SK-N-SH treated with all-trans-retinoic acid at 6 μM for 48 hours (cell line): ENCODE data around the gene WBP2.

Source experiments
- ATAC-seq: fragments of 200-7000 bp; cut with Tn5 transposase; 3 replicates; pipeline ENCODE4 v1.9.1; 2020; ENCODE audit warnings: mild to moderate bottlenecking, moderate library complexity
- ARNTL ChIP-seq: fragments of 450-650 bp; formaldehyde crosslinking; IDR thresholded peaks from 2 replicates; pipeline ENCODE4 v1.5.0; 2020; ENCODE audit warnings: low read depth, mild to moderate bottlenecking, moderate library complexity, borderline replicate concordance
- CSDC2 ChIP-seq: fragments of 250-450 bp; sonication (Bioruptor Pico); IDR thresholded peaks from 2 replicates; pipeline ENCODE4 v1.5.0; 2020; ENCODE audit warnings: mild to moderate bottlenecking, moderate library complexity
- ESRRG ChIP-seq: fragments of 250-450 bp; sonication (Bioruptor Pico); IDR thresholded peaks from 2 replicates; pipeline ENCODE4 v1.6.1; 2021; ENCODE audit warnings: mild to moderate bottlenecking
- GLIS3 ChIP-seq: fragments of 250-450 bp; sonication (Bioruptor Pico); IDR thresholded peaks from 2 replicates; pipeline ENCODE4 v1.5.0; 2020; ENCODE audit warnings: mild to moderate bottlenecking, moderate library complexity
- OSR1 ChIP-seq: fragments of 250-450 bp; sonication (Bioruptor Pico); IDR thresholded peaks from 2 replicates; pipeline ENCODE4 v1.8.0; 2022; ENCODE audit warnings: moderate library complexity, mild to moderate bottlenecking, inconsistent platforms
- PPARA ChIP-seq: fragments of 250-450 bp; sonication (Bioruptor Pico); IDR thresholded peaks from 2 replicates; pipeline ENCODE4 v1.5.0; 2020; ENCODE audit warnings: mild to moderate bottlenecking, borderline replicate concordance
- SNAI2 ChIP-seq: fragments of 250-450 bp; sonication (Bioruptor Pico); IDR thresholded peaks from 2 replicates; pipeline ENCODE4 v1.5.0; 2020; ENCODE audit warnings: mild to moderate bottlenecking, moderate library complexity
- TCF4 ChIP-seq: fragments of 250-450 bp; sonication (Bioruptor Pico); IDR thresholded peaks from 2 replicates; pipeline ENCODE4 v1.8.0; 2021; ENCODE audit warnings: mild to moderate bottlenecking, moderate library complexity, borderline replicate concordance
- TOX ChIP-seq: fragments of 250-450 bp; sonication (Bioruptor Pico); IDR thresholded peaks from 2 replicates; pipeline ENCODE4 v1.8.0; 2021; ENCODE audit warnings: mild to moderate bottlenecking, moderate library complexity, borderline replicate concordance
- ZC3H10 ChIP-seq: fragments of 250-450 bp; sonication (Bioruptor Pico); IDR thresholded peaks from 2 replicates; pipeline ENCODE4 v1.5.1; 2021; ENCODE audit warnings: mild to moderate bottlenecking, moderate library complexity
- ZNF565 ChIP-seq: fragments of 450-650 bp; formaldehyde crosslinking; conservative IDR thresholded peaks from 2 replicates; pipeline ENCODE4 v1.5.0; 2020; ENCODE audit warnings: low read depth, mild to moderate bottlenecking, moderate library complexity
- ZNF70 ChIP-seq: fragments of 450-650 bp; formaldehyde crosslinking; IDR thresholded peaks from 2 replicates; pipeline ENCODE4 v1.5.0; 2020; ENCODE audit warnings: mild to moderate bottlenecking, moderate library complexity
- TF ChIP-seq, protein P1 (sequence below): fragments of 250-450 bp; sonication (Bioruptor Pico); IDR thresholded peaks from 2 replicates; pipeline ENCODE4 v1.8.0; 2020; ENCODE audit warnings: mild to moderate bottlenecking, moderate library complexity, borderline replicate concordance
- TF ChIP-seq, protein P2 (sequence below): fragments of 250-450 bp; sonication (Bioruptor Pico); IDR thresholded peaks from 2 replicates; pipeline ENCODE4 v1.8.0; 2021; ENCODE audit warnings: low read depth, mild to moderate bottlenecking, moderate library complexity, borderline replicate concordance
- TF ChIP-seq, protein P3 (sequence below): fragments of 250-450 bp; sonication (Bioruptor Pico); IDR thresholded peaks from 2 replicates; pipeline ENCODE4 v1.5.1; 2021; ENCODE audit warnings: mild to moderate bottlenecking, moderate library complexity

The WBP2 gene

DNA sequence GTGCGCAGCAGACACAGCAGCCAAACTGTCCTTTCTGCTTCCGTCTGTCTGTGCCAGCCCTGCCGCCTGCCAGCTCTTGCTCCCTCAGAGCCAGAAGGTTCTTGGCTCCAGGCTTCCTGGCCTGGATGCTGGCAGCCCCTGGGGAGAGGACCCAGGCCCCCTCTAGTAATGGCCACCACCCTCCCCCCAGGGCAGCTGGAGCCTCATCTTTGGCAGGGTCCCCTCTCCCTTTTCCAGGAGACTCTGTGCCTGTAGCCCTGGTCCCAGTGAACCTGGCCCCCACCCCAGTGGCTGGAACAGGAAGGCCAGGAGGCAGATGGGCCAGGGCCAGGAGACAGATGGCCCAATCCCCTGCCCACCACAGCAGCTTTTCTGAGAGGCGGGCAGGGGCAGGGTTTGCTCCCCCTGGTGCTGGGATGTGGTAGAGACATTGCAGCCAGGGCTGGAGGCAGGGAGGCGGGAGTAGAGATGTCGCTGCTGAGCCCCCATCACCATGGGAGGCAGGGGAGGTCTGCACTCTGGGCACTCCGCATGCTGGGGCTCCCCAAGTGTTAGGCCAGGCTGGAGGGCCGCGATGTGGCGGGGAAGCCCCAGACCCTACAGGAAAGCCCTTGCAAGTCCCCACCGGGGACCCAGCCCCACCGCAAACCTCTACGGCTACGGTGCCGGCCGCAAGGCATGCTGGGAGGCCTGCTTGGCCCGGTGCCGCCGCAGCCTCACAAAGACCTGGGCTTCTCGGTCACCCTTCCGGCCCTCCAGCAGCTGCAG, 27.6 kb downstream of the WBP2 start (continued):
- TF ChIP-seq, protein P1, sequence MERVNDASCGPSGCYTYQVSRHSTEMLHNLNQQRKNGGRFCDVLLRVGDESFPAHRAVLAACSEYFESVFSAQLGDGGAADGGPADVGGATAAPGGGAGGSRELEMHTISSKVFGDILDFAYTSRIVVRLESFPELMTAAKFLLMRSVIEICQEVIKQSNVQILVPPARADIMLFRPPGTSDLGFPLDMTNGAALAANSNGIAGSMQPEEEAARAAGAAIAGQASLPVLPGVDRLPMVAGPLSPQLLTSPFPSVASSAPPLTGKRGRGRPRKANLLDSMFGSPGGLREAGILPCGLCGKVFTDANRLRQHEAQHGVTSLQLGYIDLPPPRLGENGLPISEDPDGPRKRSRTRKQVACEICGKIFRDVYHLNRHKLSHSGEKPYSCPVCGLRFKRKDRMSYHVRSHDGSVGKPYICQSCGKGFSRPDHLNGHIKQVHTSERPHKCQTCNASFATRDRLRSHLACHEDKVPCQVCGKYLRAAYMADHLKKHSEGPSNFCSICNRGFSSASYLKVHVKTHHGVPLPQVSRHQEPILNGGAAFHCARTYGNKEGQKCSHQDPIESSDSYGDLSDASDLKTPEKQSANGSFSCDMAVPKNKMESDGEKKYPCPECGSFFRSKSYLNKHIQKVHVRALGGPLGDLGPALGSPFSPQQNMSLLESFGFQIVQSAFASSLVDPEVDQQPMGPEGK (CRISPR knock-in tag): 0 out of 2 replicates have a peak, but pooled peaks have one; percentile 79
- TF ChIP-seq TCF4 (CRISPR knock-in tag) (peak; percentile 77), ZNF70 (CRISPR knock-in tag) (no peak), TOX (CRISPR knock-in tag) (no peak)

DNA sequence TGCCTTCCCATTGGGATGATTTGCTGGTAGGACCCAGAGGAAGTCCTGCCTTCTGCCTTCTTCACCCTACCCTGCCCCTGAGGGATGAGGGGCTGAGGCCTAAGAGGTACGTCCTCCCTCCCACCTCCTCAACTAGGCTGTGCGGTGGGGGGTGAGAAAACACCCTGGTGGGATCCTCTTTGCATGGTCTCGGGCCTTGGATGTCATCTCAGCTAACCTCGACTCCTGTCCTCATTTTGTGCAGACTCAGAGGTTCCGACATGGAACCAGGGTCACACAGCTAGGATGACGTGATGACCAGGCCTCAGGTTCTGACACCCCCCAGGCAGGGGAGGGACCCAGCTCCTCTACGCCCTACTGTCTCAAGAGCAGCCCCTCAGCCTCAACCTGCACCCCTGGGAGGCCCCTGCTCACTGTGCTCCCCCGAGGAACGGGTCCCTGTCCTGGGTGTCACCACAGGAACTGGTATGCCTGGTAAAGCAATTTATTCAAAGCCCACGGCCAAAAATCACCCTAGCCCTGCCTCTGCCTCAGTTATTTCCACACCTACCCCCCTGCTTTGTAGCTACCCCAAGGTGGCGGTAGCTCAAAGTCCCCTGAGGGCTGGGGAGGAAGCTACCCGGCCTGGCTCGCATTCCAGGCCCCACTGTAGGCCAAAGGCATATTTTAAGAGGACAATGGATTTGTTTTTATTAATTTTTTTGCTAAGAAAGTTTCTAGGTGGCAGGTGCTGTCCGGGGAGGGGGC, 28.4 kb downstream of the WBP2 start:
- TF ChIP-seq ZC3H10 (CRISPR knock-in tag): no peak
- TF ChIP-seq, protein P2, sequence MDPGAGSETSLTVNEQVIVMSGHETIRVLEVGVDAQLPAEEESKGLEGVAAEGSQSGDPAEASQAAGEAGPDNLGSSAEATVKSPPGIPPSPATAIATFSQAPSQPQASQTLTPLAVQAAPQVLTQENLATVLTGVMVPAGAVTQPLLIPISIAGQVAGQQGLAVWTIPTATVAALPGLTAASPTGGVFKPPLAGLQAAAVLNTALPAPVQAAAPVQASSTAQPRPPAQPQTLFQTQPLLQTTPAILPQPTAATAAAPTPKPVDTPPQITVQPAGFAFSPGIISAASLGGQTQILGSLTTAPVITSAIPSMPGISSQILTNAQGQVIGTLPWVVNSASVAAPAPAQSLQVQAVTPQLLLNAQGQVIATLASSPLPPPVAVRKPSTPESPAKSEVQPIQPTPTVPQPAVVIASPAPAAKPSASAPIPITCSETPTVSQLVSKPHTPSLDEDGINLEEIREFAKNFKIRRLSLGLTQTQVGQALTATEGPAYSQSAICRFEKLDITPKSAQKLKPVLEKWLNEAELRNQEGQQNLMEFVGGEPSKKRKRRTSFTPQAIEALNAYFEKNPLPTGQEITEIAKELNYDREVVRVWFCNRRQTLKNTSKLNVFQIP (CRISPR knock-in tag): no peak
- no peak for TF ChIP-seq CSDC2
- TF ChIP-seq, all 23 proteins: peak for 0
- ATAC-seq: no peak

DNA sequence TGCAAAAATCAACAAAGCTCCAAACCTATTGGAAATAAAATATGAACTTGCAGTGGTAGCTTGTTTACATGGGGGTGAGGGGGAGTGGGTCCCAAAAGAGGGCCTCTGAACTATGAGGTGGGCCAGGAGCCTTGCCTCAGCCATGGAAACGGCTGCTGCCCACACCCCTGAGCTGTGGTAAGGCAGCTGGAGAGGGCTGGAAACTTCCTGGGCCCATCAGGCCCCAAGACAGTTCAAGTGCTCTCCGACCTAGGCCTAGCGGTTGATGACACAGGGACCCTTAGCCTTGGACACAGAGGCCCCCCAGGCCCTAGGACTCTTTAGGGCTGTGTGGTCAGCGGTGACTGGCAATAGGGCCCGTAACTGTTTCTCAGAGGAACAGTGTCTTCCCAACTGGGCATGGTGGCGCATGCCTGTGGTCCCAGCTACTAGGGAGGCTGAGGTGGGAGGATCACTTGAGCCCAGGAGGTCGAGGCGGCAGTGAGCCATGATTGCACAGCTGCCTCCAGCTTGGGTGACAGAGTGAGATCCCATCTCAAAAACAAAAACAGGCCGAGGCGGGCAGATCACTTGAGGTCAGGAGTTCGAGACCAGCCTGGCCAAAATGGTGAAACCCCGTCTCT, 29.3 kb downstream of the WBP2 start:
- TF ChIP-seq, protein P3, sequence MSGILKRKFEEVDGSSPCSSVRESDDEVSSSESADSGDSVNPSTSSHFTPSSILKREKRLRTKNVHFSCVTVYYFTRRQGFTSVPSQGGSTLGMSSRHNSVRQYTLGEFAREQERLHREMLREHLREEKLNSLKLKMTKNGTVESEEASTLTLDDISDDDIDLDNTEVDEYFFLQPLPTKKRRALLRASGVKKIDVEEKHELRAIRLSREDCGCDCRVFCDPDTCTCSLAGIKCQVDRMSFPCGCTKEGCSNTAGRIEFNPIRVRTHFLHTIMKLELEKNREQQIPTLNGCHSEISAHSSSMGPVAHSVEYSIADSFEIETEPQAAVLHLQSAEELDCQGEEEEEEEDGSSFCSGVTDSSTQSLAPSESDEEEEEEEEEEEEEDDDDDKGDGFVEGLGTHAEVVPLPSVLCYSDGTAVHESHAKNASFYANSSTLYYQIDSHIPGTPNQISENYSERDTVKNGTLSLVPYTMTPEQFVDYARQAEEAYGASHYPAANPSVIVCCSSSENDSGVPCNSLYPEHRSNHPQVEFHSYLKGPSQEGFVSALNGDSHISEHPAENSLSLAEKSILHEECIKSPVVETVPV (CRISPR knock-in tag): no peak
- TF ChIP-seq PPARA (CRISPR knock-in tag): no peak
- ATAC-seq: no peak

DNA sequence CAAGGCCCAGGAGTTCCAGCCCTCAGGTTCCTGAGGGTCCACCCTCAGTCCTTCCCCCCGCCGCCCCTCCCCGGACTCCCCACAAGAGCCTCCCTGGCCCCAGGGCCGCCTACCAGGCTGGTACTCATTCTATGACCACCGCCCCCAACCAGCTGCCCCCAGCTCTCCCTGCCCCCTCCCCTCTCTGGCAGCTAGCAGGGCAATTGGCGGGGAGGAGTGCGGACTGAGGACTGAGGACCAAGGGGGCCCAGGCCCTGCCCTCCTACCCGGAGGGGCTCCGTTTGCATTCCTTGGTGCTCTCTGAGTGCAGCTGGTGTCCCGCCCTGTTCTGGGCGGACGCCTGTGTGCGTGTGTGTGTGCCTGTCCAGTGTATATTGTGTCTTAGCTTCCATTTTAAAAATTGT, 30.0 kb downstream of the WBP2 start:
- TF ChIP-seq PPARA (CRISPR knock-in tag) (no peak), SNAI2 (CRISPR knock-in tag) (no peak), OSR1 (no peak), ZC3H10 (CRISPR knock-in tag) (no peak)
- TF ChIP-seq, all 23 proteins: peak for 0
- ATAC-seq: no peak

DNA sequence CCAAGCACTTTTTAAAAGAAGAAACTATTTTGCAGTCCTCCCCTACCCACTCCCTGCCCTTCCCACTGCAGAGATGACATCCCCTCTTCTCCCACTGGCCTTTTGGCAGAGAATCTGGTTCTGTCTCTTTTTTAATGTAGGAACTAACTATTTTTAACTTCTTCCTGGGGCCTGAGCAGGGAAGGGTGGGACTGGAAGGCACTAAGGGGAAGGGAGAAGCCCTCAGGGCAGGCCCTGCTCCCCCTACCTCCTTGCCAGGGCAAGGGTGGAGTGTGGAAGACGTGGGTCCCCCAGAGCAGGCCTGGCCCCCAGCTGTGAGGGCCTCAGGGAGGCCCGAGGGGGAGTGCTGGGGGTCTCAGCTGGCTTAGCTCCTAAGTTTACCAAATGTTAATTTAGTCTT, 30.5 kb downstream of the WBP2 start:
- TF ChIP-seq, protein P2 (CRISPR knock-in tag): no peak
- TF ChIP-seq OSR1: no peak
- no peak for TF ChIP-seq ARNTL (CRISPR knock-in tag)
- TF ChIP-seq, protein P1 (CRISPR knock-in tag): no peak
- no peak for TF ChIP-seq GLIS3 (CRISPR knock-in tag)
- TF ChIP-seq ZNF565 (CRISPR knock-in tag): no peak
- TF ChIP-seq TOX (CRISPR knock-in tag): no peak
- no peak for TF ChIP-seq ESRRG (CRISPR knock-in tag)
- ATAC-seq: no peak
